ENCODE data around the gene NDE1. TPM values are rescaled to one million over a fixed set of nuclear protein-coding genes. Genes with fewer than 3 reads are reported as not detected.

NDE1 gene
- polyA plus RNA-seq, 1 donor (not counting 4 experiments of a cell fraction or from before 2014, with no cell fraction given) = 37.8 TPM

- peaks cover 11% of the 10 kb centered on the region for H3K4me1 ChIP-seq (ENCODE audit: control insufficient read depth, extremely low read depth, insufficient read depth, low read length)
- H3K27me3 ChIP-seq (ENCODE audit: control insufficient read depth, extremely low read depth, insufficient read depth, low read length) = no peaks in the 10 kb centered on the region
- H3K4me2 ChIP-seq (ENCODE audit: control insufficient read depth, extremely low read depth, insufficient read depth, low read depth, low read length) = no peak overlapping the region
- dilution Hi-C loops (cut with MboI; ENCODE audit: extremely low pct_ligation_motif_present, low sequenced_read_pairs) = no loop called here
- H3K27ac ChIP-seq (ENCODE audit: control insufficient read depth, insufficient read depth, low read length) = no peak overlapping the region
- no peaks in the 10 kb centered on the region for H3K79me2 ChIP-seq (ENCODE audit: control insufficient read depth, insufficient read depth, low read length)
- no peaks in the 10 kb centered on the region for H3K9me3 ChIP-seq (ENCODE audit: control insufficient read depth, low read depth, low read length)
- FAIRE-seq (no peak), DNase-seq (ENCODE audit: low read depth, low spot score) (no peak)
- H2AFZ ChIP-seq (ENCODE audit: control insufficient read depth, low read length) = no peak overlapping the region
- no peaks in the 10 kb centered on the region for H4K20me1 ChIP-seq (ENCODE audit: control insufficient read depth, extremely low read depth, insufficient read depth, low read length)
- H3K9ac ChIP-seq (ENCODE audit: control insufficient read depth, extremely low read depth, insufficient read depth, low read length) = no peak overlapping the region
- no peaks in the 10 kb centered on the region for H3K9me1 ChIP-seq (ENCODE audit: control insufficient read depth, extremely low read depth, insufficient read depth, low read length)
- TF ChIP-seq, protein P1, sequence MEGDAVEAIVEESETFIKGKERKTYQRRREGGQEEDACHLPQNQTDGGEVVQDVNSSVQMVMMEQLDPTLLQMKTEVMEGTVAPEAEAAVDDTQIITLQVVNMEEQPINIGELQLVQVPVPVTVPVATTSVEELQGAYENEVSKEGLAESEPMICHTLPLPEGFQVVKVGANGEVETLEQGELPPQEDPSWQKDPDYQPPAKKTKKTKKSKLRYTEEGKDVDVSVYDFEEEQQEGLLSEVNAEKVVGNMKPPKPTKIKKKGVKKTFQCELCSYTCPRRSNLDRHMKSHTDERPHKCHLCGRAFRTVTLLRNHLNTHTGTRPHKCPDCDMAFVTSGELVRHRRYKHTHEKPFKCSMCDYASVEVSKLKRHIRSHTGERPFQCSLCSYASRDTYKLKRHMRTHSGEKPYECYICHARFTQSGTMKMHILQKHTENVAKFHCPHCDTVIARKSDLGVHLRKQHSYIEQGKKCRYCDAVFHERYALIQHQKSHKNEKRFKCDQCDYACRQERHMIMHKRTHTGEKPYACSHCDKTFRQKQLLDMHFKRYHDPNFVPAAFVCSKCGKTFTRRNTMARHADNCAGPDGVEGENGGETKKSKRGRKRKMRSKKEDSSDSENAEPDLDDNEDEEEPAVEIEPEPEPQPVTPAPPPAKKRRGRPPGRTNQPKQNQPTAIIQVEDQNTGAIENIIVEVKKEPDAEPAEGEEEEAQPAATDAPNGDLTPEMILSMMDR (optimal IDR thresholded peaks at IDR 0.05 in 1 of 3, IDR thresholded peaks at IDR 0.05 in 1 of 3, conservative IDR thresholded peaks at IDR 0.05 in 1 of 3; ENCODE audit: extremely low read depth in 1 of 3, insufficient read depth in 2 of 3, low read length in 3 of 3) = no peak
- TF ChIP-seq EZH2 (IDR thresholded peaks at IDR 0.05; ENCODE audit: low read length) = no peak
- H3K4me3 ChIP-seq (ENCODE audit: control insufficient read depth in 2 of 3, extremely low read depth in 1 of 3, insufficient read depth in 2 of 3, low read depth in 1 of 3, low read length in 3 of 3) = no peak overlapping the region
- H3K36me3 ChIP-seq (ENCODE audit: control insufficient read depth in 2 of 2, extremely low read depth in 1 of 2, insufficient read depth in 2 of 2, low read length in 2 of 2) = peaks cover 18 to 33% of the 10 kb centered on the region in 2 experiments
Measured at GRCh38 chr16:15611610-15612009, 38.4 kb upstream of the NDE1 start.

DNA sequence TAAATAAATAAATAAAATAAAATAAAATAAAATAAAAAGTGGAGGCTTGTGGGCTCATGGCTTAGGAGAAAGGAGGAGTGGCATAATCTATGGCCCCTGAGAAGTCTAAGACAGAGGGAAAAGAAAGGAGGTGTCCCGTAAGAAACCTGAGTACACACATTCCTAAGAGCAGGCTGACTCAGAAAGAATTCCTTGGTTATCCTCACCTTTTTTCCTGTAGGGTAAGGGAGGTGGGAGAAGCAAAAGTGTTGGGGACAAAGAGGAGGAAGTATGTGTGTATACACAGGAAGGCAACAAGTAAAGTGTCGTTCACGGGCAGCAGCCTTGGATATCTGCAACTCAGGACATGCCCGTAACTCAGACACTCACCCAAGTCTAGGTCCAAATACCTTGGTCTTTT is 36.4 kb upstream of the NDE1 start:
- DNase-seq (ENCODE audit: low read depth, low spot score) = no peak
- Histone ChIP-seq H3K79me2 (ENCODE audit: control insufficient read depth, insufficient read depth, low read length) (no peaks in the 10 kb centered on the region), H3K27ac (ENCODE audit: control insufficient read depth, insufficient read depth, low read length) (peak overlapping the region; percentile 5), H3K9ac (ENCODE audit: control insufficient read depth, extremely low read depth, insufficient read depth, low read length) (peak overlapping the region; percentile 0), H3K9me3 (ENCODE audit: control insufficient read depth, low read depth, low read length) (no peaks in the 10 kb centered on the region), H3K9me1 (ENCODE audit: control insufficient read depth, extremely low read depth, insufficient read depth, low read length) (no peaks in the 10 kb centered on the region), H2AFZ (ENCODE audit: control insufficient read depth, low read length) (no peak overlapping the region), H3K4me1 (ENCODE audit: control insufficient read depth, extremely low read depth, insufficient read depth, low read length) (peaks cover 7% of the 10 kb centered on the region), H3K27me3 (ENCODE audit: control insufficient read depth, extremely low read depth, insufficient read depth, low read length) (no peaks in the 10 kb centered on the region), H4K20me1 (ENCODE audit: control insufficient read depth, extremely low read depth, insufficient read depth, low read length) (no peaks in the 10 kb centered on the region), H3K36me3 (ENCODE audit: control insufficient read depth in 2 of 2, extremely low read depth in 1 of 2, insufficient read depth in 2 of 2, low read length in 2 of 2) (peaks cover 21 to 33% of the 10 kb centered on the region in 2 experiments), H3K4me3 (ENCODE audit: control insufficient read depth in 2 of 3, extremely low read depth in 1 of 3, insufficient read depth in 2 of 3, low read depth in 1 of 3, low read length in 3 of 3) (no peak overlapping the region), H3K4me2 (ENCODE audit: control insufficient read depth, extremely low read depth, insufficient read depth, low read depth, low read length) (peak overlapping the region; percentile 39)
- dilution Hi-C loops (cut with MboI; ENCODE audit: extremely low pct_ligation_motif_present, low sequenced_read_pairs) = no loop called here
- peak; percentile 75 for FAIRE-seq
- no peak for TF ChIP-seq EZH2 (IDR thresholded peaks at IDR 0.05; ENCODE audit: low read length)
- TF ChIP-seq, protein P1 (optimal IDR thresholded peaks at IDR 0.05 in 1 of 3, IDR thresholded peaks at IDR 0.05 in 1 of 3, conservative IDR thresholded peaks at IDR 0.05 in 1 of 3; ENCODE audit: extremely low read depth in 1 of 3, insufficient read depth in 2 of 3, low read length in 3 of 3) = no peak

All from keratinocyte (primary cell).